ENCODE measurements around the gene ATF6.

Gene ATF6

GRCh38 chr1:161982507-161982895 is 216.4 kb downstream of the ATF6 start:
- no peak overlapping the region for H3K4me3 ChIP-seq (ENCODE audit: low read depth, low read length)
- H3K36me3 ChIP-seq (replicated peaks): no peaks in the 10 kb centered on the region
- no peak for DNase-seq
- TF ChIP-seq CTCF (IDR thresholded peaks at IDR 0.05; ENCODE audit: low read depth, low read length, missing control alignments): no peak
- H3K27ac ChIP-seq: no peak overlapping the region
- in situ Hi-C loops (cut with HindIII; ENCODE audit: low pct_ligation_motif_present, low sequenced_read_pairs): no loop called here
- no peaks in the 10 kb centered on the region for H3K27me3 ChIP-seq (replicated peaks)

- TF ChIP-seq CTCF (IDR thresholded peaks at IDR 0.05; ENCODE audit: low read depth, low read length, missing control alignments): no peak
- in situ Hi-C loops (cut with HindIII; ENCODE audit: low pct_ligation_motif_present, low sequenced_read_pairs): no loop called here
- no peak for DNase-seq
- Histone ChIP-seq H3K36me3 (replicated peaks) (no peaks in the 10 kb centered on the region), H3K27ac (no peak overlapping the region), H3K27me3 (replicated peaks) (no peaks in the 10 kb centered on the region), H3K4me3 (ENCODE audit: low read depth, low read length) (no peak overlapping the region)
Observed at GRCh38 chr1:161982917-161983316, 216.8 kb downstream of the ATF6 start.

GRCh38 chr1:161983725-161984124 is 217.6 kb downstream of the ATF6 start:
- no peak overlapping the region for H3K27ac ChIP-seq

GRCh38 chr1:161985301-161985822 is 219.2 kb downstream of the ATF6 start:
- H3K36me3 ChIP-seq (replicated peaks): no peaks in the 10 kb centered on the region
- H3K4me3 ChIP-seq (ENCODE audit: low read depth, low read length): no peak overlapping the region
- no peaks in the 10 kb centered on the region for H3K27me3 ChIP-seq (replicated peaks)
- no peak for TF ChIP-seq CTCF (IDR thresholded peaks at IDR 0.05; ENCODE audit: low read depth, low read length, missing control alignments)
- in situ Hi-C loops (cut with HindIII; ENCODE audit: low pct_ligation_motif_present, low sequenced_read_pairs): no loop called here
- H3K27ac ChIP-seq: no peak overlapping the region
- no peak for DNase-seq

More at GRCh38 chr1:161983725-161984124, 217.6 kb downstream of the ATF6 start:
- Histone ChIP-seq H3K4me3 (ENCODE audit: low read depth, low read length) (no peak overlapping the region), H3K27me3 (replicated peaks) (no peaks in the 10 kb centered on the region), H3K36me3 (replicated peaks) (no peaks in the 10 kb centered on the region)
- in situ Hi-C loops (cut with HindIII; ENCODE audit: low pct_ligation_motif_present, low sequenced_read_pairs): no loop called here
- no peak for DNase-seq
- no peak for TF ChIP-seq CTCF (IDR thresholded peaks at IDR 0.05; ENCODE audit: low read depth, low read length, missing control alignments)

- Histone ChIP-seq H3K4me3 (ENCODE audit: low read depth, low read length) (no peak overlapping the region), H3K27me3 (replicated peaks) (no peaks in the 10 kb centered on the region), H3K36me3 (replicated peaks) (no peaks in the 10 kb centered on the region), H3K27ac (no peak overlapping the region)
- in situ Hi-C loops (cut with HindIII; ENCODE audit: low pct_ligation_motif_present, low sequenced_read_pairs): no loop called here
- no peak for TF ChIP-seq CTCF (IDR thresholded peaks at IDR 0.05; ENCODE audit: low read depth, low read length, missing control alignments)
- DNase-seq: no peak
Observed at GRCh38 chr1:161986328-161986727, 220.2 kb downstream of the ATF6 start.

- Histone ChIP-seq H3K27me3 (replicated peaks) (no peaks in the 10 kb centered on the region), H3K36me3 (replicated peaks) (no peaks in the 10 kb centered on the region), H3K4me3 (ENCODE audit: low read depth, low read length) (no peak overlapping the region), H3K27ac (no peak overlapping the region)
- DNase-seq: no peak
- in situ Hi-C loops (cut with HindIII; ENCODE audit: low pct_ligation_motif_present, low sequenced_read_pairs): no loop called here
- no peak for TF ChIP-seq CTCF (IDR thresholded peaks at IDR 0.05; ENCODE audit: low read depth, low read length, missing control alignments)
Observed at GRCh38 chr1:161987303-161987702, 221.2 kb downstream of the ATF6 start.
